ENCODE measurements around the gene ZNF148.
"Not testable (repeated sequence)": the region's sequence is repeated elsewhere in the genome, so short reads cannot be mapped to it uniquely, and the experiment has no call there.

The ZNF148 gene

GRCh38 chr3:125374996-125375941, at the start of gene ZNF148:
Gene ZNF148 (minus strand): TSS chr3:125375325. CDS start chr3:125313640, 61,685 bp downstream.
- peak; percentile 93 for DNase-seq (ENCODE audit: low spot score)

- no peak for DNase-seq (ENCODE audit: low spot score)
These were observed 43.2 kb upstream of the ZNF148 start for GRCh38 chr3:125418306-125418705.

- no peak for DNase-seq (ENCODE audit: low spot score)
These were observed 41.1 kb upstream of the ZNF148 start for GRCh38 chr3:125416235-125416634.

- DNase-seq (ENCODE audit: low spot score), result no peak
These were observed 39.5 kb upstream of the ZNF148 start for GRCh38 chr3:125414669-125415068.

GRCh38 chr3:125410922-125411321, 35.8 kb upstream of the ZNF148 start:
- DNase-seq (ENCODE audit: low spot score), result no peak

- no peak for DNase-seq (ENCODE audit: low spot score)
These were observed 30.9 kb upstream of the ZNF148 start for GRCh38 chr3:125406070-125406469.

- DNase-seq (ENCODE audit: low spot score), result not testable (repeated sequence)
These were observed 30.4 kb upstream of the ZNF148 start for GRCh38 chr3:125405515-125405914.

- DNase-seq (ENCODE audit: low spot score), result no peak
These were observed 28.7 kb upstream of the ZNF148 start for GRCh38 chr3:125403789-125404188.

- DNase-seq (ENCODE audit: low spot score), result no peak
These were observed 27.5 kb upstream of the ZNF148 start for GRCh38 chr3:125402639-125403038.

- no peak for DNase-seq (ENCODE audit: low spot score)
These were observed 26.3 kb upstream of the ZNF148 start for GRCh38 chr3:125401402-125401801.

GRCh38 chr3:125398952-125399351, 23.8 kb upstream of the ZNF148 start:
- no peak for DNase-seq (ENCODE audit: low spot score)

GRCh38 chr3:125395091-125395490, 20.0 kb upstream of the ZNF148 start:
- no peak for DNase-seq (ENCODE audit: low spot score)

GRCh38 chr3:125394406-125394805, 19.3 kb upstream of the ZNF148 start:
- no peak for DNase-seq (ENCODE audit: low spot score)

- DNase-seq (ENCODE audit: low spot score), result no peak
These were observed 14.2 kb upstream of the ZNF148 start for GRCh38 chr3:125389282-125389681.

- not testable (repeated sequence) for DNase-seq (ENCODE audit: low spot score)
These were observed 13.2 kb upstream of the ZNF148 start for GRCh38 chr3:125388369-125388768.

- no peak for DNase-seq (ENCODE audit: low spot score)
These were observed 11.7 kb upstream of the ZNF148 start for GRCh38 chr3:125386811-125387210.

GRCh38 chr3:125383744-125384143, 8.6 kb upstream of the ZNF148 start:
- no peak for DNase-seq (ENCODE audit: low spot score)

- DNase-seq (ENCODE audit: low spot score), result no peak
These were observed 7.2 kb upstream of the ZNF148 start for GRCh38 chr3:125382298-125382697.

GRCh38 chr3:125381743-125382142, 6.6 kb upstream of the ZNF148 start:
- no peak for DNase-seq (ENCODE audit: low spot score)

GRCh38 chr3:125381314-125381713, 6.2 kb upstream of the ZNF148 start:
- no peak for DNase-seq (ENCODE audit: low spot score)

GRCh38 chr3:125379483-125379882, 4.4 kb upstream of the ZNF148 start:
- DNase-seq (ENCODE audit: low spot score), result no peak

- no peak for DNase-seq (ENCODE audit: low spot score)
These were observed 3.6 kb upstream of the ZNF148 start for GRCh38 chr3:125378762-125379161.

- no peak for DNase-seq (ENCODE audit: low spot score)
These were observed 990 bp upstream of the ZNF148 start for GRCh38 chr3:125375950-125376679.
